OCI-M2 (cell line): ENCODE results near the gene FYCO1.
A peak's percentile ranks its signal among the peaks of the same experiment; 100 is the strongest.

ENCODE experiments used
- DNase-seq: peaks from one replicate; lab custom pipeline; 2025; ENCODE audit not compliant: unreplicated experiment; lab: John Stamatoyannopoulos, UW

The FYCO1 gene

GRCh38 chr3:45944830-45945620 is 50.6 kb downstream of the FYCO1 start:
- no peak for DNase-seq

DNA sequence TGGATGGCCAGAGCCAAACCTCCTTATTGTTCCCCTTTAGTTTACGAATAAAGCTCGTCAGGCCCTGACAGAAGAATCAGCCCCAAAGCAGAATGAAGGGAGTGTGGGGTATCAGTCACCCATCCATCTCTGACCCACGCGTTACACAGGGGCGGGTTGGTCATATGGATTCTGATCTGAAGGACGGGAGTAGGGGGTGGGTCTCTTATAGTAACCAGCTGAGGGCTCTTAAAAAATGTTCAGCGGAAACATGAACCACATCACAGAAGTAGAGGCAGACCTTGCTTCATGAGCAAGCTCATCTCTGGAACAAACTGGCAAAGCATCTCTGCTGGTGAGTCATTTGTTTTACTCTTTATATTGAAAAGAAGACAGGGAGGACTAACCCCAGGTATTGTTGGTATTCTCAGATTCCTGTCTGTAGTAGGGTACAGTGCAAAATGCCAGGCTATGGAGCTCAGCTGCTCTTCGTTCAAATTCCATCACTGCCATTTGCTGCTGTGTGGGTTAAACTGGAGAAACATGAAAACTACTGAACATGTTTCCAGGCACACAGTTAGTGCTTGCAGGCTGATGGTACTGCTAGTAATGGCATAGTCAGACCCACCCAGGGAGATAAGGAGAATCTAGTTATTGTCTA is 52.3 kb downstream of the FYCO1 start, which contains the start of gene CXCR6:
CXCR6 (plus strand) TSS at position 258 of the 640 bp plus-strand sequence. CDS start 3,018 bp downstream, outside the sequence.
- DNase-seq: no peak

GRCh38 chr3:45942051-45942825 is 53.4 kb downstream of the FYCO1 start:
- DNase-seq: no peak

GRCh38 chr3:45940781-45941365 is 54.8 kb downstream of the FYCO1 start:
- no peak for DNase-seq

DNA sequence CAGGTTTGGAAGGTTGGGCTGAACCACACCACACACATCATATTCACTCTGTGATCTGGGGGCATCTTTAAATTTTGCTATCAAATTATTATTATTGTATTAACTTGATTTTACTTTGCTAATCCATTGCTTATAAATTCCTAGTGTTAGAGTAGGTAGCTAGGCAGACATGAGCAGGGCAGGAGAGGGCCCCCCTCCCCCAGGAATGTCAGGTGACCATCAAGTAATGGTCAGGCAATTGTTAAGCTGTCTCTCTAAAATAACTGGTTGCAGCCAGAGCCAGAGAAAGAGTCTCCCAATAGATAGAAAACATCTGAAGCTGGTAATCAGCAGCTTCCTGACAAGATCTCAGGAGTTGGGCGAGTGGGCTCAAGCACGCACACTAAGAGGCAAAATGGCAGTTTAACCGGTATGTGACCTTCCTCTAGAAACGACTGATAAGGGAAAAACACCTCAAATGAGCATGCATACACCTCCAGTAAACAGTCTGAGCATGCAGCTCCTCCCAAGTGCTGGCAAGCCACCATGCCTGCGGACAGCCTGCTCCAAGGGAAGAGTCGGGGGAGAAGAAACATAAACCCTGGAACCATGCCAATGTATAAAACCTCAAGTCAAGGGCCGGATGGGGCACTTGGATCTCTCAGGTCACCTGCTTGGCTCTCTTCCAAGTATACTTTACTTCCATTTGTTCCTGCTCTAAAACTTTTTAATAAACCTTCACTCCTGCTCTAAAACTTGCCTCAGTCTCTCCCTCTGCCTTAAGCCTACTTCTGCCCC is 55.4 kb downstream of the FYCO1 start:
- no peak for DNase-seq

GRCh38 chr3:45939341-45939771 is 56.3 kb downstream of the FYCO1 start:
- DNase-seq: no peak

DNA sequence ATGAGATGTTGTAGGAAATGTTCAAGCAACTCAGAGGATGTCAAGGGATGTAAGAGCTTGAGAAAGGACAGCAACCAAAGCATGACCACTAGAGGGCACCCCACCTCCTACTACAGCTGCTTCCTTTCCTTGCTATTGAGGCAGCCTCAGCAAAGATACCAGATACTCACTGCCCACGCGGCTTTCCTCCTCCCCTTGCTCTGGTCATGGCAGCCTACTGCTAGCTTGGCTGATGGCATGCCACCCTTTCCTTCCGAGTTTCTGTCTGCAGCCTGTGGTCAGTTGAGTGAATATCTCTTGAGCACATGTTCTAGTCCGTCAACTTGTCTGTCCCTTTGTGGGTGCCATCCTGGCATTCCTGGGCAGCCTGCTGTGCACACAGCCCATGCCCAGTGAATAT is 56.8 kb downstream of the FYCO1 start:
- DNase-seq: peak; percentile 38

DNA sequence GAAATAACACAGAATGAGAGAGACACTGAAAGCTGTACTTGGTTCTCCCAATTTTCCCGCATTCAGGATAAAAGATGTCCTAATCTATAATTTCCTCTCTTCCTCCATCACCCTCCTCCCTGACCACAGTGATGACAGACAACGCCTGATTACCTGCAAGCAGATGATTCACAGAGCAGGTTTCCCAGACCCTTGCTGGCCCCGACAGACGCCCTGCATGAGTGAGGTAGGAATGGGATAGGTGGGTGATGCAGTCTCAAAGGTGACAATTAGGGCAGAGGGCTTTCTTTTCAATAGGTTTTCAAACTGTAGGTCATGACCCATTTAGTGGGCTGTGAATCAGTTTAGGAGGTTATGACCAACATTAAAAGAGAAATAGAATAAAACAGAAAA is 57.6 kb downstream of the FYCO1 start:
- DNase-seq: no peak

GRCh38 chr3:45937206-45938042 is 58.2 kb downstream of the FYCO1 start:
- no peak for DNase-seq

GRCh38 chr3:45936261-45936660 is 59.4 kb downstream of the FYCO1 start:
- no peak for DNase-seq

GRCh38 chr3:45933591-45933990 is 62.0 kb downstream of the FYCO1 start:
- no peak for DNase-seq

- DNase-seq: no peak
Observed at GRCh38 chr3:45932112-45932511, 63.5 kb downstream of the FYCO1 start.

DNA sequence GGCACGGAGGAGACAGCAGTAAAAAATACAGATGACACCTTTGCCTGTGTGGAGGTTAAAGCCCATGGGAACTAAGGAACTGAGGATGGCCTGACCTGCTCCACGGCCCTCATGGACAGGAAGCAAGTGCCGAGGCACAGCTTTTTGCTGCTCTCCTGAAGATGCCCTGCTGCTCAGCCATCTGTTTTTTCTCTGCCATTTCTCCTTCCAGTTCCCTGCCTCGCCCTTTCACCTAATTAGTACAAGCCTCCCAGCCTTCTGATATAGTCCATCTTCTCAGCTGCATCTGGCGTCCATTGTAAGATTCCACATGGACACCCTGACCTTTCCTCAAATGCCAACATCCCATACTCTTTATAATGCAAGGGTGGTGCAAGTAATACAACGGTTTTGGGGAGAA is 64.1 kb downstream of the FYCO1 start:
- DNase-seq: no peak

- no peak for DNase-seq
Observed at GRCh38 chr3:45929042-45929679, 66.5 kb downstream of the FYCO1 start.

DNA sequence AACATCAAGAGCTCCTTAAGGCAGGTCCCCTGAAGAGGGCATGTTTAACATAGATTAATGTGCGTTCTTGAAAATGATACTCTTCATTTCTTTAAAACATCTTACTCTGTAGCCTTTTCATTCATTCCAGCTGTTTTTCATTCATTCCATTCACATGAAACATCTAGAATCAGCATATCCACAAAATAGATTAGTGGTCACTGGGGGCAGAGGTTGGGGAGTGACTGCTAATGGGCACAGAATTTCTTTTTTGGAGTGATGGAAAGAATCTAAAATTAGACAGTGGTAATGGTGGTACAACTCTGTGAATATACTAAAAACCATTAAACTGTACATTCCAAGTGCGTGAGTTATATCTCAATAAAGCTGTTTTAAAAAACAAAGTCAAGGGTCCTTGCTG is 67.7 kb downstream of the FYCO1 start:
- no peak for DNase-seq

DNA sequence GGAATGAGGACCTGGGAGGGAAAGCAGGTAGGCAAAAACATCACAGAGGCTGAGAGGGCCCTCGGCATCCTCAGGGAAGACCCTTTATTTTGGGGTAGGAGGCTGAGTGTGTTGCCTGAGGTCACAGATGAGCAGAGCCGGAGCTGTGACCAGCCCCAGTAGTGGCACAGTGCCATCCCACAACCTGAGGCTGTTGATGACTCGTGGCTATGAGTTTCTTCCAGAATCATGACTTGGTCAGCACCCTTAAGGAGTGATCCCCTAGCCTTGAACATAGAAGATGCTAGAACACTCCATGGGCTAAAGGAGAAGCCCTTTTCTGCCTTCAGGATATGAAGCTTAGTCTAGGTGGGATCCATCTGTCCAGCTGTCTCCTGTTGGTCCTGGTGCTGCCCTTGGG is 71.9 kb downstream of the FYCO1 start:
- no peak for DNase-seq

GRCh38 chr3:45922950-45923590 is 72.6 kb downstream of the FYCO1 start:
- DNase-seq: no peak

DNA sequence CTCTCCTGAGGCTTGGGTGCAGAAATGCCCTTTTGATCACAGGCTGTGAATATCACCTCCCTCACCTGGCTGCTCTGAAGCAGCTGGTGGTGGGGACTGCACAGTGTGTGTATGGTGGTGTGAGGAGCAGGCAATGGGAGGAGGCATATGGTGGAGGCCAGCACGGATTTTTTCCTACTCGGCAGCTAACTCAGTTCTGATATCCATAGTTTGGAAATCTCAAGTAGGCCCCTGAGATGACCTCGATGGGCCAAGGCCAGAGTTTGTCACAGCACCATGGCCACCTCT is 73.6 kb downstream of the FYCO1 start:
- DNase-seq: no peak
